Measurements from ENCODE around the gene SPACA7.

SPACA7 gene

GRCh38 chr13:112466132-112467058 is 90.2 kb downstream of the SPACA7 start:
- no peak for DNase-seq

GRCh38 chr13:112467236-112467635 is 91.1 kb downstream of the SPACA7 start:
- no peak for DNase-seq

- DNase-seq: no peak
These were observed 91.9 kb downstream of the SPACA7 start for GRCh38 chr13:112468069-112468468.

GRCh38 chr13:112469071-112469745 is 93.1 kb downstream of the SPACA7 start:
- no peak for DNase-seq

GRCh38 chr13:112473818-112474217 is 97.7 kb downstream of the SPACA7 start:
- DNase-seq: no peak

GRCh38 chr13:112474869-112475268 is 98.7 kb downstream of the SPACA7 start:
- no peak for DNase-seq

GRCh38 chr13:112475889-112476288 is 99.7 kb downstream of the SPACA7 start:
- DNase-seq: no peak

GRCh38 chr13:112477070-112477619 is 101.0 kb downstream of the SPACA7 start:
- no peak for DNase-seq

- DNase-seq: no peak
These were observed 103.2 kb downstream of the SPACA7 start for GRCh38 chr13:112479389-112479788.

- no peak for DNase-seq
These were observed 105.3 kb downstream of the SPACA7 start for GRCh38 chr13:112481458-112481857.

GRCh38 chr13:112483299-112483698 is 107.1 kb downstream of the SPACA7 start:
- no peak for DNase-seq
